WTC11 (cell line): ENCODE measurements around the gene PIWIL1.

ENCODE experiments used
- FOXK1 ChIP-seq: sonication (generic); formaldehyde crosslinking; IDR thresholded peaks from 2 replicates; pipeline ENCODE4 v1.8.0; 2022; ENCODE audit warnings: mild to moderate bottlenecking, moderate library complexity, missing genetic modification reagents
- TEAD4 ChIP-seq: sonication (generic); formaldehyde crosslinking; IDR thresholded peaks from 2 replicates; pipeline ENCODE4 v1.8.0; 2022; ENCODE audit warnings: mild to moderate bottlenecking, missing genetic modification reagents
- ZNF121 ChIP-seq: sonication (generic); formaldehyde crosslinking; IDR thresholded peaks from 2 replicates; pipeline ENCODE4 v1.8.0; 2023; ENCODE audit warnings: missing genetic modification reagents
- TF ChIP-seq, protein P1 (sequence below): sonication (generic); formaldehyde crosslinking; IDR thresholded peaks from 2 replicates; pipeline ENCODE4 v1.8.1; 2022; ENCODE audit warnings: missing genetic modification reagents, borderline replicate concordance
- TF ChIP-seq, protein P2 (sequence below): sonication (generic); formaldehyde crosslinking; conservative IDR thresholded peaks from 2 replicates; pipeline ENCODE4 v1.8.1; 2022; ENCODE audit warnings: mild to moderate bottlenecking, missing genetic modification reagents
- TF ChIP-seq, protein P3 (sequence below): fragments of 250-450 bp; sonication (Bioruptor Pico); IDR thresholded peaks from 2 replicates; pipeline ENCODE4 v2.1.2; 2022; ENCODE audit warnings: mild to moderate bottlenecking, moderate library complexity
- TF ChIP-seq, protein P4 (sequence below): sonication (generic); formaldehyde crosslinking; IDR thresholded peaks from 2 replicates; pipeline ENCODE4 v1.8.0; 2023; ENCODE audit warnings: missing genetic modification reagents, mild to moderate bottlenecking, borderline replicate concordance
- TF ChIP-seq, protein P5 (sequence below): fragments of 200-600 bp; IDR thresholded peaks from 2 replicates; pipeline ENCODE4 v1.8.0; 2022; ENCODE audit warnings: antibody characterized with exemption
- TF ChIP-seq, protein P6 (sequence below): sonication (generic); formaldehyde crosslinking; IDR thresholded peaks from 2 replicates; pipeline ENCODE4 v1.8.1; 2022; ENCODE audit warnings: low read depth, missing genetic modification reagents, borderline replicate concordance

DNA sequence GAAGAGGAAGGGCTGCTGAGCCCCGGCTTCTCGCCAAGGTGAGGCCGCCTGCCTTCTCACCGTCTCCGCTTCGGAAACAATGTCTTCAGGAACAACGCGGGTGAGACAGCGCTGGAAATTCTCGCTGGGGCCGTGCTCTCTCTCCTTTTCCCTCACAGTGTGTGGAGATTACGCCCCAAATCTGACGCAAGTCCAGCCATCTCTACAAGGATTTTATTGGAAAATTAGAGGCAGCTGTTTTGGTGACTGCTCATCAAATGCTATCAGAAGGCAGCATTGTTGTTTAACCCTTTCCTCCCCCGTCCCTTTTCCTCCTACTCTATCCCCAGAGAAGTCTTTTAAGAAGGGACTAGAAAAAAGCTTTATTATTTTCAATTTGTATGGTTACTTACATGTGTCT is 53.5 kb downstream of the PIWIL1 start:
- TF ChIP-seq, protein P1, sequence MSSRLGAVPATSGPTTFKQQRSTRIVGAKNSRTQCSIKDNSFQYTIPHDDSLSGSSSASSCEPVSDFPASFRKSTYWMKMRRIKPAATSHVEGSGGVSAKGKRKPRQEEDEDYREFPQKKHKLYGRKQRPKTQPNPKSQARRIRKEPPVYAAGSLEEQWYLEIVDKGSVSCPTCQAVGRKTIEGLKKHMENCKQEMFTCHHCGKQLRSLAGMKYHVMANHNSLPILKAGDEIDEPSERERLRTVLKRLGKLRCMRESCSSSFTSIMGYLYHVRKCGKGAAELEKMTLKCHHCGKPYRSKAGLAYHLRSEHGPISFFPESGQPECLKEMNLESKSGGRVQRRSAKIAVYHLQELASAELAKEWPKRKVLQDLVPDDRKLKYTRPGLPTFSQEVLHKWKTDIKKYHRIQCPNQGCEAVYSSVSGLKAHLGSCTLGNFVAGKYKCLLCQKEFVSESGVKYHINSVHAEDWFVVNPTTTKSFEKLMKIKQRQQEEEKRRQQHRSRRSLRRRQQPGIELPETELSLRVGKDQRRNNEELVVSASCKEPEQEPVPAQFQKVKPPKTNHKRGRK (CRISPR knock-in tag), result no peak
- TF ChIP-seq, protein P2, sequence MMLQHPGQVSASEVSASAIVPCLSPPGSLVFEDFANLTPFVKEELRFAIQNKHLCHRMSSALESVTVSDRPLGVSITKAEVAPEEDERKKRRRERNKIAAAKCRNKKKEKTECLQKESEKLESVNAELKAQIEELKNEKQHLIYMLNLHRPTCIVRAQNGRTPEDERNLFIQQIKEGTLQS (CRISPR knock-in tag), result no peak
- TF ChIP-seq, protein P3, sequence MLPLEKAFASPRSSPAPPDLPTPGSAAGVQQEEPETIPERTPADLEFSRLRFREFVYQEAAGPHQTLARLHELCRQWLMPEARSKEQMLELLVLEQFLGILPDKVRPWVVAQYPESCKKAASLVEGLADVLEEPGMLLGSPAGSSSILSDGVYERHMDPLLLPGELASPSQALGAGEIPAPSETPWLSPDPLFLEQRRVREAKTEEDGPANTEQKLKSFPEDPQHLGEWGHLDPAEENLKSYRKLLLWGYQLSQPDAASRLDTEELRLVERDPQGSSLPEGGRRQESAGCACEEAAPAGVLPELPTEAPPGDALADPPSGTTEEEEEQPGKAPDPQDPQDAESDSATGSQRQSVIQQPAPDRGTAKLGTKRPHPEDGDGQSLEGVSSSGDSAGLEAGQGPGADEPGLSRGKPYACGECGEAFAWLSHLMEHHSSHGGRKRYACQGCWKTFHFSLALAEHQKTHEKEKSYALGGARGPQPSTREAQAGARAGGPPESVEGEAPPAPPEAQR (CRISPR knock-in tag), result no peak
- TF ChIP-seq FOXK1 (no peak), TEAD4 (CRISPR knock-in tag) (no peak), ZNF121 (CRISPR knock-in tag) (no peak)
- TF ChIP-seq, protein P4, sequence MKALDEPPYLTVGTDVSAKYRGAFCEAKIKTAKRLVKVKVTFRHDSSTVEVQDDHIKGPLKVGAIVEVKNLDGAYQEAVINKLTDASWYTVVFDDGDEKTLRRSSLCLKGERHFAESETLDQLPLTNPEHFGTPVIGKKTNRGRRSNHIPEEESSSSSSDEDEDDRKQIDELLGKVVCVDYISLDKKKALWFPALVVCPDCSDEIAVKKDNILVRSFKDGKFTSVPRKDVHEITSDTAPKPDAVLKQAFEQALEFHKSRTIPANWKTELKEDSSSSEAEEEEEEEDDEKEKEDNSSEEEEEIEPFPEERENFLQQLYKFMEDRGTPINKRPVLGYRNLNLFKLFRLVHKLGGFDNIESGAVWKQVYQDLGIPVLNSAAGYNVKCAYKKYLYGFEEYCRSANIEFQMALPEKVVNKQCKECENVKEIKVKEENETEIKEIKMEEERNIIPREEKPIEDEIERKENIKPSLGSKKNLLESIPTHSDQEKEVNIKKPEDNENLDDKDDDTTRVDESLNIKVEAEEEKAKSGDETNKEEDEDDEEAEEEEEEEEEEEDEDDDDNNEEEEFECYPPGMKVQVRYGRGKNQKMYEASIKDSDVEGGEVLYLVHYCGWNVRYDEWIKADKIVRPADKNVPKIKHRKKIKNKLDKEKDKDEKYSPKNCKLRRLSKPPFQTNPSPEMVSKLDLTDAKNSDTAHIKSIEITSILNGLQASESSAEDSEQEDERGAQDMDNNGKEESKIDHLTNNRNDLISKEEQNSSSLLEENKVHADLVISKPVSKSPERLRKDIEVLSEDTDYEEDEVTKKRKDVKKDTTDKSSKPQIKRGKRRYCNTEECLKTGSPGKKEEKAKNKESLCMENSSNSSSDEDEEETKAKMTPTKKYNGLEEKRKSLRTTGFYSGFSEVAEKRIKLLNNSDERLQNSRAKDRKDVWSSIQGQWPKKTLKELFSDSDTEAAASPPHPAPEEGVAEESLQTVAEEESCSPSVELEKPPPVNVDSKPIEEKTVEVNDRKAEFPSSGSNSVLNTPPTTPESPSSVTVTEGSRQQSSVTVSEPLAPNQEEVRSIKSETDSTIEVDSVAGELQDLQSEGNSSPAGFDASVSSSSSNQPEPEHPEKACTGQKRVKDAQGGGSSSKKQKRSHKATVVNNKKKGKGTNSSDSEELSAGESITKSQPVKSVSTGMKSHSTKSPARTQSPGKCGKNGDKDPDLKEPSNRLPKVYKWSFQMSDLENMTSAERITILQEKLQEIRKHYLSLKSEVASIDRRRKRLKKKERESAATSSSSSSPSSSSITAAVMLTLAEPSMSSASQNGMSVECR (CRISPR knock-in tag), result no peak
- TF ChIP-seq, protein P5, sequence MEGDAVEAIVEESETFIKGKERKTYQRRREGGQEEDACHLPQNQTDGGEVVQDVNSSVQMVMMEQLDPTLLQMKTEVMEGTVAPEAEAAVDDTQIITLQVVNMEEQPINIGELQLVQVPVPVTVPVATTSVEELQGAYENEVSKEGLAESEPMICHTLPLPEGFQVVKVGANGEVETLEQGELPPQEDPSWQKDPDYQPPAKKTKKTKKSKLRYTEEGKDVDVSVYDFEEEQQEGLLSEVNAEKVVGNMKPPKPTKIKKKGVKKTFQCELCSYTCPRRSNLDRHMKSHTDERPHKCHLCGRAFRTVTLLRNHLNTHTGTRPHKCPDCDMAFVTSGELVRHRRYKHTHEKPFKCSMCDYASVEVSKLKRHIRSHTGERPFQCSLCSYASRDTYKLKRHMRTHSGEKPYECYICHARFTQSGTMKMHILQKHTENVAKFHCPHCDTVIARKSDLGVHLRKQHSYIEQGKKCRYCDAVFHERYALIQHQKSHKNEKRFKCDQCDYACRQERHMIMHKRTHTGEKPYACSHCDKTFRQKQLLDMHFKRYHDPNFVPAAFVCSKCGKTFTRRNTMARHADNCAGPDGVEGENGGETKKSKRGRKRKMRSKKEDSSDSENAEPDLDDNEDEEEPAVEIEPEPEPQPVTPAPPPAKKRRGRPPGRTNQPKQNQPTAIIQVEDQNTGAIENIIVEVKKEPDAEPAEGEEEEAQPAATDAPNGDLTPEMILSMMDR, result no peak
- TF ChIP-seq, protein P6, sequence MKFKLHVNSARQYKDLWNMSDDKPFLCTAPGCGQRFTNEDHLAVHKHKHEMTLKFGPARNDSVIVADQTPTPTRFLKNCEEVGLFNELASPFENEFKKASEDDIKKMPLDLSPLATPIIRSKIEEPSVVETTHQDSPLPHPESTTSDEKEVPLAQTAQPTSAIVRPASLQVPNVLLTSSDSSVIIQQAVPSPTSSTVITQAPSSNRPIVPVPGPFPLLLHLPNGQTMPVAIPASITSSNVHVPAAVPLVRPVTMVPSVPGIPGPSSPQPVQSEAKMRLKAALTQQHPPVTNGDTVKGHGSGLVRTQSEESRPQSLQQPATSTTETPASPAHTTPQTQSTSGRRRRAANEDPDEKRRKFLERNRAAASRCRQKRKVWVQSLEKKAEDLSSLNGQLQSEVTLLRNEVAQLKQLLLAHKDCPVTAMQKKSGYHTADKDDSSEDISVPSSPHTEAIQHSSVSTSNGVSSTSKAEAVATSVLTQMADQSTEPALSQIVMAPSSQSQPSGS (CRISPR knock-in tag), result no peak
